ENCODE results near the gene LONP2.

Gene LONP2

GRCh38 chr16:48244080-48244862 is at the start of gene LONP2:
Gene LONP2 (plus strand): TSS chr16:48244300. CDS start chr16:48244389, 89 bp downstream.
- DNase-seq (ENCODE audit: low spot score): peak; percentile 95

GRCh38 chr16:48194828-48195556 is 49.1 kb upstream of the LONP2 start:
- no peak for DNase-seq (ENCODE audit: low spot score)

- DNase-seq (ENCODE audit: low spot score): no peak
Observed at GRCh38 chr16:48197294-48197693, 46.8 kb upstream of the LONP2 start.

- no peak for DNase-seq (ENCODE audit: low spot score)
Observed at GRCh38 chr16:48201515-48202201, 42.4 kb upstream of the LONP2 start.

GRCh38 chr16:48203974-48204824 is 39.9 kb upstream of the LONP2 start:
- DNase-seq (ENCODE audit: low spot score): no peak

GRCh38 chr16:48204825-48205151 is 39.3 kb upstream of the LONP2 start:
- DNase-seq (ENCODE audit: low spot score): no peak

- no peak for DNase-seq (ENCODE audit: low spot score)
Observed at GRCh38 chr16:48206594-48207242, 37.4 kb upstream of the LONP2 start.

GRCh38 chr16:48210747-48211146 is 33.4 kb upstream of the LONP2 start:
- no peak for DNase-seq (ENCODE audit: low spot score)

- no peak for DNase-seq (ENCODE audit: low spot score)
Observed at GRCh38 chr16:48212033-48212432, 32.1 kb upstream of the LONP2 start.

- no peak for DNase-seq (ENCODE audit: low spot score)
Observed at GRCh38 chr16:48215738-48216137, 28.4 kb upstream of the LONP2 start.

GRCh38 chr16:48217708-48218107 is 26.4 kb upstream of the LONP2 start:
- DNase-seq (ENCODE audit: low spot score): no peak

- DNase-seq (ENCODE audit: low spot score): no peak
Observed at GRCh38 chr16:48218473-48218872, 25.6 kb upstream of the LONP2 start.

GRCh38 chr16:48220891-48221290 is 23.2 kb upstream of the LONP2 start:
- no peak for DNase-seq (ENCODE audit: low spot score)

GRCh38 chr16:48223490-48223889 is 20.6 kb upstream of the LONP2 start:
- DNase-seq (ENCODE audit: low spot score): no peak

GRCh38 chr16:48225456-48225855 is 18.6 kb upstream of the LONP2 start:
- no peak for DNase-seq (ENCODE audit: low spot score)

- peak; percentile 56 for DNase-seq (ENCODE audit: low spot score)
Observed at GRCh38 chr16:48231727-48232492, 12.2 kb upstream of the LONP2 start.

GRCh38 chr16:48232493-48233040 is 11.5 kb upstream of the LONP2 start:
- no peak for DNase-seq (ENCODE audit: low spot score)

- DNase-seq (ENCODE audit: low spot score): no peak
Observed at GRCh38 chr16:48234630-48235029, 9.5 kb upstream of the LONP2 start.

- DNase-seq (ENCODE audit: low spot score): no peak
Observed at GRCh38 chr16:48235058-48235555, 9.0 kb upstream of the LONP2 start.

GRCh38 chr16:48235556-48236136 is 8.5 kb upstream of the LONP2 start:
- DNase-seq (ENCODE audit: low spot score): no peak

Measured in GM03348 (cell line).